GM12872 (cell line): Measurements from ENCODE around the gene TAPT1.

Source experiments
- TF ChIP-seq, protein P1 (sequence below): IDR thresholded peaks from 3 replicates; pipeline ENCODE4 v1.5.1; 2011; ENCODE audit warnings: low read depth, mild to moderate bottlenecking, low read length, moderate library complexity; ENCODE audit not compliant: insufficient read depth

The TAPT1 gene

DNA sequence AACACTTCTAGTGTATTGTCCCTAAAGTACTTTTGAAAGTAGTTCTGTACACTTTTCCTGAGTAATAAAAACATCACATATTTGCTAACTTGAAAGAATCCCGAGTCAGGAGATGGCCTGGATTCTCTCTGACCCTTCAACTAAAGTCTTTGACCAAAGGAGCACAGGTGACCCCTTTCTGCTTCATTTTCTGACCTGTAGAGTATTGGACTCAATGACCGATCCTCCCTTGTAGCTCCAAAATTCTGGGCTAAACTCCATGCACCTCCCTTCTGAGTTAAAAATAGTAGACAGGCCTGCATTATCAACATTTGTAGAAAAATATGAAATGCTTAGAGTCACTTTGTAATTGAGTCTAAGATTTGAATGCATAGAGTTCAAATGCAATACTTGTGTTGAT lies 4.0 kb upstream of the TAPT1 start:
- TF ChIP-seq, protein P1, sequence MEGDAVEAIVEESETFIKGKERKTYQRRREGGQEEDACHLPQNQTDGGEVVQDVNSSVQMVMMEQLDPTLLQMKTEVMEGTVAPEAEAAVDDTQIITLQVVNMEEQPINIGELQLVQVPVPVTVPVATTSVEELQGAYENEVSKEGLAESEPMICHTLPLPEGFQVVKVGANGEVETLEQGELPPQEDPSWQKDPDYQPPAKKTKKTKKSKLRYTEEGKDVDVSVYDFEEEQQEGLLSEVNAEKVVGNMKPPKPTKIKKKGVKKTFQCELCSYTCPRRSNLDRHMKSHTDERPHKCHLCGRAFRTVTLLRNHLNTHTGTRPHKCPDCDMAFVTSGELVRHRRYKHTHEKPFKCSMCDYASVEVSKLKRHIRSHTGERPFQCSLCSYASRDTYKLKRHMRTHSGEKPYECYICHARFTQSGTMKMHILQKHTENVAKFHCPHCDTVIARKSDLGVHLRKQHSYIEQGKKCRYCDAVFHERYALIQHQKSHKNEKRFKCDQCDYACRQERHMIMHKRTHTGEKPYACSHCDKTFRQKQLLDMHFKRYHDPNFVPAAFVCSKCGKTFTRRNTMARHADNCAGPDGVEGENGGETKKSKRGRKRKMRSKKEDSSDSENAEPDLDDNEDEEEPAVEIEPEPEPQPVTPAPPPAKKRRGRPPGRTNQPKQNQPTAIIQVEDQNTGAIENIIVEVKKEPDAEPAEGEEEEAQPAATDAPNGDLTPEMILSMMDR = no peak

DNA sequence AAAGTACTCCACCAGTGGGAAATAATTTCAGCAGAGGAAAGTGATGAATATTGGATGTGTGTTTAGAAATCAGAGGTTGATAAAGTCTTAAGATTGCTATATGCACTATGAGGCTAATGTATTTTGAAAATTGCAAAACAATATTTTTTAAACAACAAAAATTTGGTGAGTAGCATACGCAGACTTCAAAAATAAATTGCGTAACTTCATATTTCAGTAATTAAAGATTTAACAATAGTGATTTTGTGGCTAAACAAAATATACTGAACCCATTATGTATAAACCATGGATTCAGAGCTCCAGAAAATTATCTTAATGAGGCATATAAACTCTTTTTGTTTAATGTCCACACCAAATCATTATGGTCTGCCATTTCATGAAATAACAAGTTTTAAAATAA lies 3.3 kb upstream of the TAPT1 start:
- TF ChIP-seq, protein P1 = no peak

DNA sequence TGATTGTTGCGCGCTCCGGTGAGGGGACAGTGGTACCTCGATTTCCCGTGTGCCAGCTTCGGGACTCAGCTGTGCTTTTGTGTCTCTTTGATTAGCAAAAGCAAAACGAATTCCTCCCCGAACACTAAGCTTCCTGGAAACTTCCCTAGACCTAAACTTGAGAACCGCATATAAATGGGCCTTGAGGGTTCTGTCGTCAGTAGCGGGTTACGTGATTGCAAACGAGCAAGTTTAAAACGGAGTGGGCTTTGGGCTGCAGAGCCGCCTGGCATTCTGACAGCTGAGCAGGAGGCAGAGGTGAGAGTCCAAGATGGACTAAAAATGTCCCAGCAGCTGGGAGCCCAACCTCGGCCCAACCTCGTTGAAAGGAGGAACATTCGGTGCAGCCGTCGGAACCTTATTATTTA lies 1.2 kb upstream of the TAPT1 start:
- TF ChIP-seq, protein P1 = no peak

DNA sequence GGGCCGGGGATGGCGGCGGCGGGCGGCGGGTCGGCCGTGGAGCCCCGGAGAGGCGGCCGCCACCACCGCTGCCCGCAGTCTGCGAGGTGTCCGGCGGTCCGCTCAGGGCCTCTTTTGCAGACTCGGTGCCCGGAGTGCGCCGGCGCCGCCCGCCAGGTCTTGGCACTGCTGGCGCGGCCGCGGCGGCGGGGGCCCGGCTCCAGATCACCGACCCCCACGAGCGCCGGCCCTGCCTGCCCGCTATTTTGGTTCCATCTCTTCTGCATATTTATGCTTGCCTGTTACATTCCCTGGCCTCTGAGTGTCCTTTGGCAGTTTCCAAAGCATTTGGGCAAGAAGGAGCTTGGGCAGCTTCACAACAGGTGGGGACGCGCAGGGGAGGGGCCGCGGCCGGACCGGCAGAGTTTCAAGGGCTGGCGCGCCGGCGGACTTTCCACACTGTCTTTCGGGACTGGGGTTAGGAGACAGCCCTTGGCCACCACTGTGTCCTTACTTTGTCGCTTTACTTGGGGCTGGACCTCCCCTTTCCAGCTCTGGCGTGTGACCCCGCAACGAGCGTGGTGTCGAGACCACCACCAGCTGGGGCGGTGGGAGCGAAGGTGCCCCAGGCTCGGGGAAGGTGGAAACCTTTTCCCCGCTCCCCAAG lies 668 bp upstream of the TAPT1 start:
- TF ChIP-seq, protein P1 = no peak

DNA sequence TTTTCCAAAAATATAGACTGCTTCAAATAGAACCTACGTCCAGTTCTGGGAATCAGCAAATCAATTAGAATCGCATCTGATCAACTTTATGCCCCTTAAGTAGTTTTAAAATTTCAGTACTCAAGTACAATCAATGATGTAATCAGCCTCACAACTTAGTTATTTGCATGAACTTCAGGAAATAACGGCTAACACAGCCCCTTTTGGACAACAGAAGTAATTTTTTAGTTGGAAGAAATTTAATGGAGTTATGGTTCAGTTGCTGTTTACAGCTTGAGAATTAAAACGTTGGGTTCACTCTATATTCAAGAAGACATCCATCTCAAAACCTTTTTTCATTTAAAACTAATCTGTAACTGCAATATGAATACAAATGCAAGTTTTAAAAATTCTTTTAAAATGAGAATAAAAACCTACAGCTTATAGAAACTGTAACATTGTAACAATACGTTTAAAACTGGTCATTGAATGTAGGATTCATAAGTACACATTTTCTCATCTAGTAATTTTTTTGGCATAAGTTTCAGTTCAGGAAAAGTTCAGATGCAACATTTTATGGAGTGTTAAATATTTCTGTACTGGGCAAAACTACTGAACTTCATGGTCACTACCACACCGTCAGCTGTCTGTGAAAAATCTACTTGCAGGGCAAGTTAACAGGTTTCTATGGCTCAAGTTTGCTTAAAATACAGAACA lies 956 bp downstream of the TAPT1 start:
- TF ChIP-seq, protein P1 = no peak

DNA sequence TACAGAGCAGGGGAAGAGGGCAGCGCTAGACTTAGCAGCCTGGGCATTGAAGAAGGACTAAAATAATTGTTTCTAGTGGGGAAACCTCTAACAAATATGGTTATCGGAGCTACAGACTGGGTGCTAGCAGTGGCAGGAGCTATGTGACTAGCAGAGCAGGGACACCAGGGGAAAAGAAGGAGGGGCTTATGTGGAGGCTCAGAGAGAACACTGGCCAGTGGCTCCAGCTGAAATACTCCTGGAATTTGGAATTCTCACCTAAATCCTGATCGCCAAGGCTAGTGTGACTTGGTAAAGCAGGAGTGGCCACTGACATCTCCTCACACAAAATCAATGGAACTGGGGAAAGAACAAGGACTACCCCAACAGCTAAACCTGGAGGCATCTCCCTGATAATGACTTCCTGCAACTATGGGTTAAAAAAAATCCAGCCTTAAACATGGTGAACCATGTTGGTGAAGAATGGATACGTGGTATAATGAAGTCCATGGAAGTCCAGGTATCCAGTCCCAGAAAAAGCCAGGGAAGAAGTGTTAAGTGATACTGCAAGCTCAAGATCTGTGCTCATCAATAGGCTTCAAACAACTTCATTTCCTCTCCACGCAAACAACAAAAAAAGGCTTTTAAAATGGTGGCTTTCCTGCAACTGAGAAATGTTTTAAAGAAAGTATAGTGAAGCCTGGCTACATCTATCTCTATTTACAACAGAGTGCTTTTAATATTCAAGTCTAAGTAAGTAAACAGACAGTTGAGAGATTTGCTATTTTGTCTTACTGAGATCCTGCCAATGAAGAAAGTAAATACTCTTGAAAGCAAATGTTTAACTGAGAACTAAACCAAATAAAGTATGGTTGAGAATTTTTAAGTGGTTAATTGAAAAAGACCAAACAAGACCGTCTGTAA lies 1.8 kb downstream of the TAPT1 start:
- TF ChIP-seq, protein P1 = no peak

DNA sequence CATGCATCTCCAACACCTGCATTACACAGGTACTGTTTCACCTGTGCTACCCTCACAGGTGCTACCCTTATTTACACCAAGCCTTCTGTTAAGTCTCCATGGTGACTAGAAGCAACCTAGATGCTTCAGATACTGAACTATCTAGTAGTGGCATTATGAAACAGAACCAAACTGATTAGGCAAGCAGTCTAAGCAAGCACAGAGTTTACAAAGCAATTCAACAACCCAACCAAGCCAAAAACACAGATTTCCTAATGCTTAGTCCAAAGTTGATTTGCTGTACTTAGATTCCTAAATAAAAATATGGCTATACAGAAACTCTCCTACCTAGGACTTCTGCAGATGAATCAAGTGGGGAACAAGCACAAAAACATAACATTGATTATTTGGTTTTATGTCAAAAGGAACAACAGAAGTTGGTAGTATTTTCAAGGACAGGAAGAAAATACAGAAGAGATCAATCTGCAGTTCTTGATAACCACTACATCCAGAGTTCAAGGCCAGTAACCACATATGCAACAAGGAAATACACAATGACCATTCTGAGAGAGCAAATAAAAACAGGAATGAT lies 3.2 kb downstream of the TAPT1 start:
- TF ChIP-seq, protein P1 = no peak
